HepG2 (cell line): Measurements from ENCODE around the gene CITED4. TPM values are rescaled to one million over a fixed set of nuclear protein-coding genes. Genes with fewer than 3 reads are reported as not detected.

ENCODE experiments used
- ATAC-seq: fragments of 200-7000 bp; cut with Tn5 transposase; 3 replicates; pipeline ENCODE4 v1.9.1; 2020; ENCODE audit warnings: mild to moderate bottlenecking, moderate library complexity
- BruUV-seq: library from RNA; stranded (reverse); fragments of 400-500 nt; replicated peaks from 2 replicates; lab custom pipeline; 2021; lab: Mats Ljungman, UMichigan
- CTCF ChIA-PET: fragments of 300-600 bp; formaldehyde crosslinking; extraction: SDS; loops from one replicate; lab custom pipeline; 2021; ENCODE audit warnings: low total read pairs, inconsistent platforms, low intra/inter-chr PET ratio; lab: Yijun Ruan, JAX
- POLR2A ChIA-PET: fragments of 350-600 bp; sonication (Branson Sonifier 250); formaldehyde crosslinking; loops from one replicate; lab custom pipeline; 2020; ENCODE audit warnings: antibody characterized with exemption, inconsistent platforms; lab: Yijun Ruan, JAX
- DNase-seq: peaks from one replicate; pipeline ENCODE4 v3.0.0-alpha.2; 2015; ENCODE audit warnings: low spot score
- FAIRE-seq: peaks from 3 replicates; lab custom pipeline; 2011; peaks lifted over from hg19 to GRCh38; lab: Jason Lieb, UNC
- H2AFZ ChIP-seq: one replicate; pipeline ENCODE4 v1.6.1; 2011; ENCODE audit warnings: low read length, inconsistent platforms
- H3K27ac ChIP-seq: fragments of 300-600 bp; 3 replicates; pipeline ENCODE4 v1.8.0; 2011; ENCODE audit warnings: mixed run types, mild to moderate bottlenecking, mixed read lengths, low read length, inconsistent platforms; ENCODE audit not compliant: insufficient read depth; ENCODE audit errors: extremely low read length
- H3K27me3 ChIP-seq, 2 experiments: fragments of 200-600 bp in 1 of 2; 2 replicates in 1 of 2; 3 replicates in 1 of 2; pipeline versions ENCODE4 v1.6.0 to v1.8.0; 2011; ENCODE audit warnings: low read length in 2 of 2, mild to moderate bottlenecking in 2 of 2, moderate library complexity in 2 of 2, inconsistent platforms in 1 of 2; ENCODE audit not compliant: insufficient read depth in 2 of 2, control insufficient read depth in 1 of 2
- H3K36me3 ChIP-seq, 2 experiments: fragments of 200-600 bp in 1 of 2; replicated peaks in 1 of 2; 2 replicates in 1 of 2; 3 replicates in 1 of 2; pipeline versions ENCODE4 v1.5.1 to v1.8.0; 2011; ENCODE audit warnings: low read length in 2 of 2, inconsistent platforms in 1 of 2; ENCODE audit not compliant: insufficient read depth in 2 of 2, control insufficient read depth in 1 of 2
- H3K4me1 ChIP-seq: 2 replicates; pipeline ENCODE4 v1.5.1; 2012; ENCODE audit warnings: low read length, inconsistent platforms; ENCODE audit not compliant: insufficient read depth
- H3K4me2 ChIP-seq: 2 replicates; pipeline ENCODE4 v1.6.0; 2011; ENCODE audit warnings: low read depth, low read length, inconsistent platforms
- H3K4me3 ChIP-seq, 3 experiments: fragments of 200-600 bp in 1 of 3; sonication (generic), shearing (Covaris generic) in 1 of 3; replicated peaks in 1 of 3; 2 replicates each; pipeline ENCODE4 v1.5.1; 2011 to 2016; ENCODE audit warnings: low read length in 3 of 3, inconsistent platforms in 2 of 3, low read depth in 2 of 3, mild to moderate bottlenecking in 2 of 3, control low read depth in 1 of 3, mixed read lengths in 1 of 3; ENCODE audit not compliant: insufficient read depth in 1 of 3
- H3K79me2 ChIP-seq: one replicate; pipeline ENCODE4 v1.6.1; 2011; ENCODE audit warnings: low read length, inconsistent platforms; ENCODE audit not compliant: insufficient read depth
- H3K9ac ChIP-seq: 2 replicates; pipeline ENCODE4 v1.6.0; 2011; ENCODE audit warnings: mild to moderate bottlenecking, low read depth, low read length, inconsistent platforms; ENCODE audit not compliant: insufficient read depth
- H3K9me3 ChIP-seq: 2 replicates; pipeline ENCODE4 v1.5.1; 2012; ENCODE audit warnings: mild to moderate bottlenecking, low read length
- H4K20me1 ChIP-seq: 2 replicates; pipeline ENCODE4 v1.6.0; 2011; ENCODE audit warnings: inconsistent platforms, mild to moderate bottlenecking, low read length, moderate library complexity; ENCODE audit not compliant: insufficient read depth
- ATF1 ChIP-seq: IDR thresholded peaks from 2 replicates; pipeline ENCODE4 v1.6.1; 2016; ENCODE audit warnings: mild to moderate bottlenecking, control low read depth
- ATF7 ChIP-seq, 2 experiments: fragments of 450-650 bp in 1 of 2; sonication (generic) in 1 of 2; formaldehyde crosslinking in 1 of 2; IDR thresholded peaks; 2 replicates each; pipeline versions ENCODE4 v1.4.0 to v1.6.1; 2016 to 2020; ENCODE audit warnings: antibody characterized with exemption in 1 of 2, mild to moderate bottlenecking in 1 of 2, missing genetic modification reagents in 1 of 2
- CREB1 ChIP-seq, 2 experiments: fragments of 450-650 bp in 1 of 2; IDR thresholded peaks; 2 replicates each; pipeline ENCODE4 v1.6.1; 2016 to 2017; ENCODE audit warnings: control low read depth in 1 of 2, mild to moderate bottlenecking in 1 of 2, missing compliant biosample characterization in 1 of 2, missing genetic modification characterization in 1 of 2
- MBNL3 ChIP-seq: fragments of 250-450 bp; sonication (Bioruptor Pico); conservative IDR thresholded peaks from 2 replicates; pipeline ENCODE4 v1.8.0; 2022; ENCODE audit warnings: mild to moderate bottlenecking, inconsistent platforms
- RORA ChIP-seq: sonication (generic); formaldehyde crosslinking; IDR thresholded peaks from 2 replicates; pipeline ENCODE4 v1.5.0; 2020; ENCODE audit warnings: mild to moderate bottlenecking, missing genetic modification reagents, moderate library complexity
- ZNF496 ChIP-seq: sonication (generic); formaldehyde crosslinking; IDR thresholded peaks from 2 replicates; pipeline ENCODE4 v1.8.1; 2023; ENCODE audit warnings: mild to moderate bottlenecking, moderate library complexity, missing genetic modification reagents; ENCODE audit not compliant: insufficient replicate concordance
- WGBS: methylation state at CpG from one replicate; pipeline ENCODE4 v1.1.6; 2017; ENCODE audit warnings: low lambda C conversion rate; 5-methylcytosine and 5-hydroxymethylcytosine counted together
- in situ Hi-C: cut with HindIII; loops from 2 replicates; pipeline ENCODE4 v1.10.0; 2017; ENCODE audit warnings: low pct_unique_long_range_greater_than_20kb; ENCODE audit not compliant: extremely low pct_ligation_motif_present
- intact Hi-C: fragments of 100-400 bp; cut with micrococcal nuclease; formaldehyde crosslinking; loops from one replicate; pipeline ENCODE4 v1.10.0; 2022; ENCODE audit not compliant: unreplicated experiment
- polyA plus RNA-seq, 8 experiments: library from polyadenylated mRNA; depleted of rRNA in 3 of 8; stranded (reverse) in 7 of 8; unstranded in 1 of 8; fragments of >200 nt; fragmentation: Illumina TruSeq in 4 of 8; extraction: Trizol in 4 of 8; gene quantifications; 2 replicates each; pipeline versions ENCODE4 v1.2.1 to v1.2.3, GENCODE V29; 2011 to 2016; ENCODE audit warnings: low read depth in 4 of 8, missing spikeins in 1 of 8, mixed read lengths in 1 of 8; ENCODE audit not compliant: insufficient read depth in 1 of 8
- total RNA-seq, 5 experiments: library from RNA; depleted of rRNA; stranded (reverse); fragments of >200 nt; fragmentation: Illumina TruSeq; extraction: Trizol; gene quantifications; 2 replicates each; pipeline ENCODE4 v1.2.3, GENCODE V29; 2016; ENCODE audit warnings: low read depth in 1 of 5

The CITED4 gene
- total and polyA plus RNA-seq, 2 of the 13 experiments (the other 11 are each of a cell fraction or from before 2014, with no cell fraction given), result 1.5 to 9.9 TPM

DNA sequence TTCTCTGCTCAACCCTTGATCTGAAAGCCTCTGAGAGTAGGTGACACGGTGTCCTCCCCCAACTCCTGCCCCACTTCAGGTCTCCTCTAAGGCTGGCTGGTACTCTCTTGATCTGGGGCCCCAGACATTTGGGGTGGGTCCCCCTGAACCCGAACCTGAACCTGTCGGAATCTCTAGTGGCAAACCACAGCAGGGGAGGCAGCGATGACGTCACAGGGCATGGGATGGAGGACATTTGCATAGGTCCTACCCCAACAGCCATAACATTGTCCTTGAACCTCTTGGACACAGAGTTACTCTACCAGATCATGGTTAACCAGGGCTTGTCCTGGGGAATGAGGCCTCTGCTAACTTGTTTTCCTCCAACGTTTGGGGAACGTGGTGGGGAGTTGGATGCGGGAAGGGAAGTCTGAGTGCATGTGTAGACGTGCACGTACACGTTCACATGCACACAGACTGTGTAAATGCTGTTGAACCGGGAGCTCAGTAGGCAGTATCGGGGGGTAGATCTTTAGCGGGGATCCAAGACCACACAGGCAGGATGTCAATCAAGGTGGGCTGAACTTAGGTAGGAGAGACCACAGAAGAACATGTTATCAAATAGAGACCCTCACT lies 32.4 kb downstream of the CITED4 start:
- FAIRE-seq, result no peak
- POLR2A ChIA-PET, result no interaction called here
- DNase-seq, result no peak
- Histone ChIP-seq H3K79me2 (no peaks in the 10 kb centered on the region), H3K27ac (no peak overlapping the region), H3K36me3 (no peaks in the 10 kb centered on the region), H3K27me3 (no peaks in the 10 kb centered on the region), H3K4me3 (no peak overlapping the region), H4K20me1 (no peaks in the 10 kb centered on the region), H3K4me2 (no peak overlapping the region), H3K4me1 (peaks cover 36% of the 10 kb centered on the region), H3K9ac (no peak overlapping the region), H2AFZ (no peak overlapping the region), H3K9me3 (no peaks in the 10 kb centered on the region)
- CTCF ChIA-PET, result no interaction called here
- TF ChIP-seq CREB1 (IDR thresholded peaks at IDR 0.05), result peak; percentile 98
- TF ChIP-seq CREB1 (CRISPR knock-in tag; IDR thresholded peaks at IDR 0.05), result no peak; the same call in 1 of the 2 replicates
- peak; percentile 96 for TF ChIP-seq ATF7 (IDR thresholded peaks at IDR 0.05)
- TF ChIP-seq ATF7 (CRISPR knock-in tag; IDR thresholded peaks at IDR 0.05), result no peak
- 0 out of 2 replicates have a peak, but pooled peaks have one; percentile 36 for TF ChIP-seq ATF1
- TF ChIP-seq RORA (CRISPR knock-in tag), result no peak
- 42% methylated on average over 11 of the region's 14 CpGs for WGBS
- in situ Hi-C loops (loop anchor here (10.0 kb wide), 1 partner anchor 205 kb away; no protein-coding TSS in a partner anchor), intact Hi-C loops (no loop called here)
- no peak for ATAC-seq
- BruUV-seq, result no TSS peak

- H3K4me2 ChIP-seq, result peak overlapping the region; percentile 73
- peak overlapping the region; percentile 47; the same call in 1 of the 2 replicates for H3K9ac ChIP-seq
- in situ Hi-C loops, result no loop called here
- H3K27me3 ChIP-seq, result no peaks in the 10 kb centered on the region; a peak in 1 of 5 replicates
- intact Hi-C loops, result loop anchor here (1.0 kb wide), 1 partner anchor 135 kb away; the partner anchor contains the start of gene NFYC
- H3K9me3 ChIP-seq, result no peaks in the 10 kb centered on the region
- ChIA-PET POLR2A (no interaction called here), CTCF (no interaction called here)
- H3K4me3 ChIP-seq, result peak overlapping the region in 1 of 3 experiments; percentile 55; a peak in 2 of 6 replicates
- ATAC-seq, result no peak
- WGBS, result 32% methylated on average over 5 of the region's 5 CpGs
- TF ChIP-seq ZNF496 (CRISPR knock-in tag), result no peak
- no peak for TF ChIP-seq MBNL3 (CRISPR knock-in tag)
- no peak for FAIRE-seq
- H3K27ac ChIP-seq, result no peak overlapping the region
- H3K36me3 ChIP-seq, result no peaks in the 10 kb centered on the region
- no TSS peak for BruUV-seq
- H3K4me1 ChIP-seq, result peaks cover 43% of the 10 kb centered on the region
- H4K20me1 ChIP-seq, result no peaks in the 10 kb centered on the region
- H2AFZ ChIP-seq, result no peak overlapping the region
- no peaks in the 10 kb centered on the region for H3K79me2 ChIP-seq
- no peak for DNase-seq
Measured at GRCh38 chr1:40825996-40826395, 36.2 kb downstream of the CITED4 start.
